ENCODE data around the gene DPEP2NB.
"Not testable (repeated sequence)": the region's sequence is repeated elsewhere in the genome, so short reads cannot be mapped to it uniquely, and the experiment has no call there.

The DPEP2NB gene

DNA sequence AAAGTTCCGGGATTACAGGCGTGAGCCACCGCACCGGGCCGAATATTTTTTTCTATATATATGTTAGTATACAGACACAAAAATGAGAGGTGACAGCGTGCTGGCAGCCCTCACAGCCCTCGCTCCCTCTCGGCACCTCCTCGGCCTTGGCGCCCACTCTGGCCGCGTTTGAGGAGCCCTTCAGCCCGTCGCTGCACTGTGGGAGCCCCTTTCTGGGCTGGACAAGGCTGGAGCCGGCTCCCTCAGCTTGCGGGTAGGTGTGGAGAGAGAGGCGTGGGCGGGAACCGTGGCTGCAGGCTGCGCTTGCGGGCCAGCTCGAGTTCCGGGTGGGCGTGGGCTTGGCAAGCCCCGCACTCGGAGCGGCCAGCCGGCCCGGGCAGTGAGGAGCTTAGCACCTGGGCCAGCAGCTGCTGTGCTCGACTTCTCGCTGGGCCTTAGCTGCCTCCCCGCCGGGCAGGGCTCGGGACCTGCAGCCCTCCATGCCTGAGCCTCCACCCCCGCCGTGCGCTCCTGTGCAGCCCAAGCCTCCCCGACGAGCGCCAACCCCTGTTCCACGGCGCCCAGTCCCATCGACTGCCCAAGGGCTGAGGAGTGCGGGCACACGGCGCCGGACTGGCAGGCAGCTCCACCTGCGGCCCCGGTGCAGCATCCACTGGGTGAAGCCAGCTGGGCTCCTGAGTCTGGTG, 33.6 kb downstream of the DPEP2NB start:
- no peak for DNase-seq (ENCODE audit: low read depth in 2 of 2)

DNA sequence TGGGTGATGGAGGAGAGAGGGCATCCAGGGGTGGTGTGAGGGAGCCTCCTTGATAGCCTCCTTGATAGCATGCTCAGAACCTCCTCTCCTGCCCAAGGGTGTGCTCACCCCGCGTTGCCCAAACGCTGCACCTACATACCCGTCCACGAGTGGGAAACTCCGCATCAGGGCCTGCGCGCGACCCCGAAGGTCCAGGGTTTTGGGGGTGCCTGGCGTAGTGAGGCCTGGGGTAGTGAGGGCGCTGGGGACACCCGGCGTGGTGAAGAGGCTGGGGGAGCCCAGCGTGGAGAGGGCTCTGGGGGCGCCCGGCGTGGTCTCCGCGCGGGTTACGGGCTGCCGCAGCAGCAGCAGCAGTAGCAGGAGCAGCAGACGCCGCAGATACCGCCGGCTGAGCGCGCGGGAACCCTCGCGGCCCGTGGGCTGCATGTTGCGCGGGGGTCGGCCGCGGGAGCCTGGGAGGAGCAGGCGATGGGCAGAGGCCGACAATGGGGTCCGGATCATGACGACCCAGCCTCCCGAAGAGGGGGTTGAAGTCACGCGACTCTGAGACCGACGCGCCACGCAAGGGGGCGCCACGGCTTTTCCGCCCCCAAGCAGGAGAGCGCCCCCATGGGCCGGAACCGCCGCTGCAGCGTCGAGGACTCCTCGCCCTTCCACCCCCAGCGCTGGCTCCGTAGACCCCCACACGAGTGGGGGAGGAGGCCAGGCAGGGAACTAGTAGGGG, 35.6 kb downstream of the DPEP2NB start, which contains the start of gene DPEP3:
DPEP3 (minus strand) TSS at position 545 of the 724 bp plus-strand sequence; CDS start at position 426, 119 bp downstream.
- no peak for DNase-seq (ENCODE audit: low read depth in 2 of 2)

DNA sequence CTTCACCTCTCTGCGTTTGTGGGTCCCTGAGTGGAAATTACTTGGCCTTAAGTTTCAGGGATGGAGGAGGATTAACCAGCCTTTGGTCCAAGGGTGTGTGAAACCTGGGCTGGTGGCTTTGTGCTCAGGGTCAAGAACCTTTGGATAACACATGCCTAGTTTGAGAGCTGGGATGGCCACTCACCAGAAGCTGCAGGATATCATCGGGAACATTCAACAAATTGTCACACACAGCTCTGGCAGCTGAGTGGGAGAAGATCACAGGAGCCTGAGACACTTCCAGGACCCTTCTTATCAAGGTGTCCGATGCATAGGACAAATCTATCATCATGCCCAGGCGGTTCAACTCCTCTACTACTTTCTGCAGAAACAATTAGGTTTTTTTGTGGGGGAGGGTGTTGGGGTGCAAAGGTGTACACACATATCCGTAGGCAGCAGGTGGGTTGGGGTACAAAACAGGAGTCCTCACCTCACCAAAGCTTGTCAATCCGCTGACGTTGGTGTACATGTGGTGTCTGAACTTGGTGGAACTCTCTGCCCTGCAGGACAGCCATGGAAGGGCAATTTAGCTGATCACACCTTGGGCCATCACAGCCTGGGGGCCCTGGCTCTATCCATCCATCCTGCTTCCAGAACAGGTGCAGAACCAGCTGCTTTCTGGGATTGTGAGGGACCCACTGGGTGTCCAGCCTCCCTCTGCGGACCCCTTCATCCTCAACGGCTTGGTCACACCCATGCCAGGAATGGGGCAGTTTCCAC, 38.1 kb downstream of the DPEP2NB start:
- DNase-seq (ENCODE audit: low read depth in 2 of 2) = no peak

DNA sequence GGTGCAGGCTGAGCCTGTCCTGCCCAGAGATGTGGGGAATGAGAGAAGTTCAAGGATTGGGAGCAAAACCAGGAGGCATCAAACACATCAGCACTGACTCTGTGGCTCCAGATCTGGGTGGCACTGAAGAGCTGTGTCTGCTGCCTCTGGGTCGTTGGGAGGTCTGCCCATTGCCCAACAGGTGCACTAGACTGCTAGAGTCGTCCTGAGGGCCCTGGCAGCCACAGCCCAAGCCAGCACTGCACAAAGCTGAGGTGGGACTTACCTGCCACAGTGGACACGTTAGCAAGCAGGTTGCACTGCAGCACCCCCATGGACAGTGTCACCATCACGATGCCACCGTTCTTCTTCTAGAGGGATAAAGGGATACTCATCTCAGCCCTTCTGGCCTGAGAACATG, 38.7 kb downstream of the DPEP2NB start:
- no peak for DNase-seq (ENCODE audit: low read depth in 2 of 2)

DNA sequence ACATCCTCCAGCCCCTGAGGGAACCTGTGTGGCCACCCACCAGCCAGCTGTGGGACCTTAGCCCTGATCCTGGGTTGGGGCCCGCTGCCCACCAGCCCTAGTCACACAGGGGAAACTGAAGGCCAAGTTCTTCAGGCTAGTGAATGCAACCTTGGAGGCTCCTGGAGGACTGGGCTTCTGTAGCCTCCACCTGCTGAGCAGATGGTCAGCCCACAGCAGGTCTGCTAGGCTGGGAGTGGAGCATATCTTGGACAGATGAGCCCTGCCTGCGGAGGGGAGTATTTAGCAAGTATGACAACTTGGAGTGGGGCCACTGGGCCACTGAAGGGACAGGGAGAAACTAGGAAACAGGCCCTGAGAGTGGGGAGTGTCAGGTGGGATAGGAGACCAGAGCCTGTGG, 39.5 kb downstream of the DPEP2NB start:
- no peak for DNase-seq (ENCODE audit: low read depth in 2 of 2)

DNA sequence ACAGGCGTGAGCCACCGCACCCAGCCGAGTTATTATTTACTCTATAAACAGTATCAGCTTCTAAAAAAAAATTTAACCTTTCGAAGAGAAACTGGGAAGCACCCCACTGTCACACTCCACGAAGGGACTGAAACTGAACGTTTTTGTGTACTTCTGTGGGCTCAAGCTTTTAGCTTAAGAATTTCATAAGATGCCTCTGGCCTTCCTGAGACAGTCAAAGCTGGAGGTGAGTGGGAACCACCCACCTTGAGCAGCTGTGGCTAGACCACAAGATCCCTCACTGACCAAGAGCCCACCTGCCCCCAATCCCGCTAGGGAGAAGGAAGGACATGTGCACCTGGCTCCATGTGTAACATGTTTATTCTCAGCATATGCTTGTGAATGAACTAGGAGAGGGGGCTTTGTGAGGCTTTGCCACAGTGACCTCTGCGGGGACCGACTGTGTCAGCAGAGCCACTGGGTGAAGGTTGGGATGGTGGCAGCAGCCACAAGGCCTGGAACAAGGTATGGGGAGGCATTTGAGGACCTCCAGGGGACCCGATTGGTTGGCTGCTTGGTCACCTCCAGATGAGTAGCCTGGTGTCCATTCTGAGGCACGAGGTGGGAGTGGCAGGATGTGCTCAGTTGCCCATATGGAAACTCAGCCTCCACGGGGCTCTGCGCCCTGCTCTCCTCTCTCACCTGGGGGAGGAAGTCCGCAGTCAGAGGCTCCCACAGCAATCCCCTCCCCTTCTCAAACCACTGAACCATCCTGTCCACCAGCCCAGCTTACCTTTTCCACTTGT, 40.2 kb downstream of the DPEP2NB start:
- DNase-seq (ENCODE audit: low read depth in 2 of 2) = no peak

DNA sequence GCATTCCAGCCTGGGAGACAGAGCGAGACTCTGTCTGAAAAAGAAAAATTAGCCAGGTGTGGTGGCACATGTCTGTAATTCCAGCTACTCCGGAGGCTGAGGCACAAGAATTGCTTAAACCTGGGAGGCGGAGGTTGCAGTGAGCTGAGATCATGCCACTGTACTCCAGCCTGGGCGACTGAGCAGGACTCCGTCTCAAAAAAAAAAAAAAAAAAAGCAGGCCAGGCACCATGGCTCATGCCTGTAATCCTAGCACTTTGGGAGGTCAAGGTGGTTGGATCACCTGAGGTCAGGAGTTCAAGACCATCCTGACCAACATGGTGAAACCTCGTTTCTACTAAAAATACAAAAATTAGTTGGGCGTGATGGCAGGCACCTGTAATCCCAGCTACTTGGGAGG, 43.4 kb downstream of the DPEP2NB start:
- DNase-seq (ENCODE audit: low read depth in 2 of 2) = not testable (repeated sequence)

DNA sequence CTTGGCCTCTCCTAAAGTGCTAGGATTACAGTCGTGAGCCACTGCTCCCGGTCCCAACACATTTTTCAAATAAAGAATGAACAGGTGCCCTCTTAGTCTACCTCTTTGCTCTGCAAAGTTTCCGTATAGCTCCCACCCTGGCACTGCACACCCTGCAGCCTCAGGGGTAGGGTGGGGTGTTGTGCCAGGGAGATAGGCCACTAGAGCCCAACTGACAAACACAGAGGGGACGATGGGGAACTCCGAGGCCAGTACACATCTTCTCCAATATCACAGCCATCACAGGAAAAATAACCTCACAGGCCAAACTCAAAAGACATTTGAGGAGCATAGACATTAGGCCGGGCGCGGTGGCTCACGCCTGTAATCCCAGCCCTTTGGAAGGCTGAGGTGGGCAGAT, 44.6 kb downstream of the DPEP2NB start:
- no peak for DNase-seq (ENCODE audit: low read depth in 2 of 2)

DNA sequence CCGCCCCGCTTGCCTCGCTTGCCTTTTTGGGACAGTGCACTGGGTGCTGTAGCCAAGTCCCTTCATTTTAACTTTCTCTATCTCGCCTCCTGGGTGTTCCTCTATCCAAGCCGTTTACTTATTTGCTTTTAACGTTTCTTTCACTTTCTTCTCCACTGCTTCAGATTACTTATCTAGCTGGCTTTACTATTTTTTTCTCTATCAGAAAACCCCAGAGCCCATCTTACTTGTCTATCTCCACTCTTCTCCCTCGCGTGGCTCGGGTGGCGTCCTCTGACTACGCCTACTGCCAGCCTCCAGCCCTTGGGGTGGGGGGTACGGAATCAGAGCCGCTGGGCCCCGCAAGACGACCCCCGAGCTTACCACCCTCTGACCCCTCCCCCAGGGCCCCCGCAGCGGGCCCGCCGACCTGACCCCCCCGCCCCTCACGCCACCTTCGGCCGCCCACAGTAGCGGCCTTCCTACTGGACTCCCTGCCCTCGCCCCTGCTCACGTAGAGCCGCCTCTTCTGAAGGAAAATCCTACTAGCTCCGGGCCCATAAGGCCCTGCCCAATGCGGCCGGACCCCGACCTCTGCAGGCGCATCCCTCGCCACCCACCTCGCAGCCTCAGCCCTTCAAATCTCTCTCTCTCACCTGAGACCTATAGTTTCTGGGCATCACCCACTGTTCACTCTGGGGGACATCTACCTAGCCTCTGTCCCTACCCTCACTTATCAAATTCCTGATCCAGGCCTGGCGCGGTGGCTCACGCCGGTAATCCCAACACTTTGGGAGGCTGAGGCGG, 46.3 kb downstream of the DPEP2NB start:
- no peak for DNase-seq (ENCODE audit: low read depth in 2 of 2)

DNA sequence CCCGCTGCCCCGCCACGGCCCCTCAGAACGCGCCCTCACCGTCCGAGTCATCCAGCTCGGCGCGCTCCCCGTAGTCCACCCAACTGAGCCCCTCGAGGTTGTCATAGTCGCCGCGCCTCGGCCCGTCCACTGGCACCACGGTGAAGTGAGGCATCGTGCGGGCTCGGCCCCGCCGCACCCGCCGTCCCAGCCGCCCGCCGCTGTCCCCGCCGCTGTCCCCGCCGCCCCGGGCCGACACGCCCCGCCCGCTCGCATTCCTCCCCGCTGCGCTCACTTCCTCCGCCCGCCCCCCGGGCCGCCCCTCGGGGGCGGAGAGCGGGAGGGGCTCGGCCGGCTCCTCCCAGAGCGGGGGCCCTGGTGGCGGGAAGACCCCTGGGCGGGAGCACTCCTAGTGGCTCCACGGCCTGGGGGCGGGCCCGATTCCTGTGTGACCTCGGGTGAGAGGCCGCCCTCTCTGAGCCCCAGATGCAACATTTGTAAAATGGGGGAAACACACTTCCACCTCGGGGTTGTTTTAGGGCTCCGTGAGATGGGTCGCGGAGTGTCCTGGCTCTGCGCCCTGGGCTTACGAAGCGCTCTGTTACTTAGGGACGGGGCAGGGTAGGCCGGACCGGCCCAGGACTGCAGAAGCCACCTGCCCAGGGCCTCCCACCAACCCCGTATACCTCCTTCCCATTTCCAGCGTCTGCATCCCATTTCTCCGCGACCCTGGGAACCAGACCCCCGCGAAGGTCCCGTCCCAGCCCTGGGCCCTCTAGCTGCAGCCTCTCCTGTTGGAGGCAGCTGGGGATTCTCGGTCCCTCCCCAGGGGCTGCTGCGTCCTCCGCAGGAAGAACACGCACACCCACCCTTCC, 47.1 kb downstream of the DPEP2NB start, which contains the start of gene SLC12A4:
SLC12A4 (minus strand) TSS at position 238 of the 854 bp plus-strand sequence; CDS start at position 154, 84 bp downstream.
- DNase-seq (ENCODE audit: low read depth in 2 of 2) = peak; percentile 67 to 72

DNA sequence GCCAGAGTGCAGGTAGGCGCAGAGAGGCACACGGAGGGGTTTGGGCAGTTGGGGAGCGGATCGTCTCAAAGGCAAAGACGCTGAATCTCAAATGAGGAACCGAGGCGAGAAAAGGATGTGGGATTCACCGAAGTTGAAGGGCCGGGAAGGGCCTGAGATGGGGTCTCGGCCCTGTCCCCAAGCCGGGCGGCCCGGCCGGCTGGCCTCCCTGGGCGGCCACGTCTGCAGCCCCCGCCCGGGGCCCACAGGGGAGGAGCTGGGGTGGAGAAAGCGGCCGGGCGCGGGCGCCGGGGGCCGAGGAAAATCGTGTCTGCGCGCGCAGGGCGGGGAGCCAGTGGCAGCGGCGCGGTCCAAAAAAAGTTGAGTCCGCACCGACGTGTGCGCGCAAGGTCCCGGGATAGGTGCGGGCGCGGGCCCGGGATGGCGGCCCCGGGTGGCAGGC, 47.7 kb downstream of the DPEP2NB start:
- DNase-seq (ENCODE audit: low read depth in 2 of 2) = no peak

DNA sequence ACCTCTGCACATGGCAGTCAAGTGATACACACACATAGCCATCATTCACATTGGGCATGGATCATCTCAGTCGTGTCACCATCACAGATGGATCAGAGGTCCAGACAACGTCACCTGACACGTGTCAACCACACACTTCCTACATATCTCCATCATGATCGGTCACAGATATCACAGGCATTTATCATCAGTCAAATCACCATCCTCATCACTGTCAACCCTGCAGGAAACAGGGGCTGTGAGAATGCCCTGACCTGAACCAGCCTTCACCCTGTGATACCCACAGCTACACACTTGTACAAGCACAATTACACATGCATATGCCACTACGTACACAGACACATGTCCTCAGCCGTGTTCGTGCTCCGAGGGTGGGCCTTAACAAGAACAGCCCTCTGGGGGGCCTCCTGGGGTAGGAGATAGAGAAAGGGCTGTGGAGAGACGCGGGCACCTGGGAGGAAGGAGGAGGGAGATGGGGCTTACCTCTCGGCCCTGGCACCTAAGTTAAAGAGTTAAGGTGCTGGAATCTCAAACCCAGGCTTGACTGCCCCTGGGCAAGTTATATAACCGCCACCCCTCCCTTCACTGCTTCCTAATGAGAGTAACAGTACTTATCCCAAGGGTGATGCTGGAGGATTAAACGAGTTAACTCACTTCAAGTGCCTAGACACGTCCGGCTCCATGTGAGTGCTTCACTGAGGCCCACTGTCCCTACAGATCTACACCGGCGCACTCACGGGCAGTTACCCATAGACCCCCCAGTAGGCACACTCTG, 48.3 kb downstream of the DPEP2NB start:
- DNase-seq (ENCODE audit: low read depth in 2 of 2) = no peak

DNA sequence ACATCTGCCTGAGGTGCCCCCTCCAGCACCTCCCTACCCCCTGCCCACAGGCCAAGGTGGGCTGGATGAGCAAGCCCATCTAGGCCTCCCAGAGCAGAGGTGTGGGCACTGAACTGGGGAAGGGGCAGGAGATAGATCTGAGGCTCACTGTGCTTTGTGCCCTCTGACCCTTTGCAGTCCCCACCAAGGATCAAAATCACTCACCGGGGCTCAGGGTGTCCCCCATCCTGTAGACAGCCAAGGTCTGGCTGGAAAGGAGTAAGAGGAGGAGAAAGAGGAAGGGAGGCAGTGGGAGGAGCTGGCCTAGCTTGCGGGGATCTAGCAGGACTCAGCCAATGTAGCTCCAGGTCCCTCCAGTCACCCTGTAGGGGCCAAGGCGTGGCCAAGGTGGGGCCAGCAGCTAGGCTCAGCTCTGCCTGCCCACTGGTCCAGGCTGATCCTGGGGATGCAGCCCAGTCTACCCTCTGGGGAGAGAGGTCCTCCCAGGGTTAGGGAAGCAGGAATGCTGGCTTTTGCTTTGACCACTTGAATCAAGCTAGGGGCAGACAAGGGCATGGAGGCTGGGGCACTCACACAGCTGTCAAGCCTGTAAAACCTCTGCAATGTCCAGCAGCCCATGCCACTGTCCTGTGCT, 49.0 kb downstream of the DPEP2NB start:
- DNase-seq (ENCODE audit: low read depth in 2 of 2) = no peak

DNA sequence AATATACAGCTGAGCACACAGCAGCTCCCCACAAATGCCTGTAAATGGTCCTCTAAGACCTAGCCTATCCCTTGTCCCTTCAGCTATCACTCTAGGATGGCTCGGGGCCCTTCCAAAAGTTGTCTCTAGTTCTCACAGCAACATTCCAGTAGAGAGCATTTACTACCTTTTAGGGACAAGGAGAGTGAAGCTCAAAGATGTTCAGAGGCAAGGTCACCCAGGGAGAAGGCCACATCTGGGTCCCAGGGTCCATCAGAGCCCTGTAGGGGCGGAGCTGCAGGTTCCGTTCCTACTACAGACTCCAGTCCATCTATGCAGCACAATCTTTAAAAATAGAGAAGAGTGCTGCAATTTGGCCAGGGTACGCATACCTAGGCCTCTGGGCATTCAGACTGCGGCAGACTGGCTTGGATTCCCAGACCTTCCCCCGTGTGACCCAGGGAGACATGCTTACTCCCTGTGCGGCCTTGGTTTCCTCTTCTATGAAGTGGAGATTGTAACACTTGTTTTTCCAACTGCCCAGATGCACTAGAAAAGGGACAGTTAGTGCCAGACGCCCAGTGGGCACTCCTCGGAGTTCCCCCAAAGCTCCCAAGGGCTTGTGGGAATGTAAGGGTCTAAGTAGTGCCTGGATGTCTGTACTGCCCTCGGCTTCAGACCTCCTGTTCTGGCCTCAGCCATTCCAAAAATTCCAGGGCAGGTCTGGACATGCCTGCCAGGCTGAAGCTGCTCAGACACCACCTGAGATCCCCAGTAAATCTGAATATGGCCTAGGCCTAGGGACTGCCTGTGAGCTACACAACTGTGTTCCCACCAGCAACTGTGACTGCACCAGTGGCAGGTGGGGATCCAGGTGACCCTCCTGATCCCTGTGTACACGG, 49.8 kb downstream of the DPEP2NB start:
- DNase-seq (ENCODE audit: low read depth in 2 of 2) = no peak

DNA sequence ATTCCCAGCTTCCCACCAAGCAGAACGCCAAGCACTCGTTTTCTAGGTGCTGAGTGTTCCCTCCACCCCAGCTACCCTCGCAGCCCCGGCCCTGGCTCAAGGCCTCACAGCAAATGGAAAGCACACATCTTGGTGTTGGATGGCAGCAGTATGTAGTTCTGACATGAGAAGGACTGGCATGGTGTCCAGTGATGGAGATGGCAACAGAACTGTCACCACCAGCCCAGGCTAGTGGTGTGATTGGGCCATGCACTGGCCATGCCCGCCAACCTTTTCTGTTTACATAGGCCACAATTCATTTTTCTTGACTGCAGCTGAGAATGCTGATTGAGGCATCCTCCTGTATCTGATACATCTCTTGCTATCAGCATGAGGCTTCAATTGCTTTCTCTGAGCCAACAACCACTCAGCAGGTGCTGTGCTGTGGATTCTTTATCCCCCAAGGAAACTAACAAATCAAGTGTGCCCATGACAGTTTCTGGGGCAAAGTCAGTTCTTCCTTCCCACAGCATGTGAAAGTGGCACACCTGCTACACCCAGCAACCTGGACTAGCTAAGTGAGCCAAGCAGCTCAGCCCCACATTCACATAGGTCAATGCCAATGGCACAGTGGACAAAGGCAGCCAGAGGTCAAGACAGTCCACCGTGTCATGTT, 51.1 kb downstream of the DPEP2NB start:
- no peak for DNase-seq (ENCODE audit: low read depth in 2 of 2)

DNA sequence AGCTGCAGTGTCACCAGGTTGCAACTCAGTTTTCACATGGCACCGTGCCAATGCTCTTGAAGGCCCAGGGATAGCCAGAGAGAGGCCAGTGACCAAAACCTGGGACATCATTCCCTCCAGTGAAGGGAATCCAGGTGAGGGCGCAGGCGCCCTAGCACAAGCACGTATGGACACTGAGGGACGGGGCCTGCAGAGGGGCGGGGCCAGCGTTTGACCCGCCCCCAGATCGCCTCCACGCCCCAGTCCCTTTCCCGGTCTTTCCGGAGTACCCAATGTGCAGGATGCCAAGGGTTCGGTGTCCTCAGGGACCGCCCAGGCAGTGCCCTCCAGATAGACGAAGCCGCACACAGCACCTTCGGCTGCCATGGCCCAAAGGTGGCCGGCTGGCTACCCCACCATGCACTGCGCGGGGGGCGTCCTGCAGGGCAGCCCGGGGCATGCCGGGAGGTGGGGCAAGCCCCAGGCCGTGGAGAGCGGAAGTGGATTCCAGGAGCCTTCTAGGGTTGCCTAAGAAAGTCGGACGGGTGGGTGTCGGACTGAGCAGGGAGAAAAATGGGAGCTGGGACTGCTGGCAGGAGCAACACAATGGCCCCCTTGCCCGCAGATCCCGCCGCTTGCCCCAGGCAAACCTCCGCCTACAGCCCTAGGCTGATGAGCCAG, 51.9 kb downstream of the DPEP2NB start:
- no peak for DNase-seq (ENCODE audit: low read depth in 2 of 2)
